ENCODE data around the gene CLSTN3.
A peak's percentile ranks its signal among the peaks of the same experiment; 100 is the strongest.

CLSTN3 gene

GRCh38 chr12:7108796-7109571, 21.2 kb upstream of the CLSTN3 start, which contains the start of gene C1RL:
TSS of gene C1RL (minus strand) at chr12:7109214. CDS start at chr12:7109180, 34 bp downstream.
- peak; percentile 37 for ATAC-seq (ENCODE audit: low read depth)
- peak within 1 kb of the TSS; percentile 80 for H3K27ac ChIP-seq (ENCODE audit: poor library complexity, severe bottlenecking)
- DNase-seq (ENCODE audit: low spot score): no peak

GRCh38 chr12:7109572-7109920, 20.6 kb upstream of the CLSTN3 start:
- no peak for ATAC-seq (ENCODE audit: low read depth)
- Histone ChIP-seq H3K36me3 (ENCODE audit: low read depth) (peaks cover 15% of the 10 kb centered on the region), H3K27me3 (ENCODE audit: insufficient read depth, poor library complexity, severe bottlenecking) (no peaks in the 10 kb centered on the region), H3K27ac (ENCODE audit: poor library complexity, severe bottlenecking) (peak overlapping the region; percentile 80), H3K4me1 (ENCODE audit: insufficient read depth, poor library complexity, severe bottlenecking) (no peaks in the 10 kb centered on the region), H3K9me3 (ENCODE audit: severe bottlenecking) (no peaks in the 10 kb centered on the region), H3K4me3 (ENCODE audit: severe bottlenecking) (peak overlapping the region; percentile 46)
- DNase-seq (ENCODE audit: low spot score): no peak
- no peak for TF ChIP-seq CTCF (IDR thresholded peaks at IDR 0.05; ENCODE audit: poor library complexity, severe bottlenecking)

More at GRCh38 chr12:7108796-7109571, 21.2 kb upstream of the CLSTN3 start, which contains the start of gene C1RL:
- H3K4me1 ChIP-seq (ENCODE audit: insufficient read depth, poor library complexity, severe bottlenecking): no peaks in the 10 kb centered on the region
- H3K27me3 ChIP-seq (ENCODE audit: insufficient read depth, poor library complexity, severe bottlenecking): no peaks in the 10 kb centered on the region
- H3K4me3 ChIP-seq (ENCODE audit: severe bottlenecking): peak within 1 kb of the TSS; percentile 46
- peak; percentile 77 for TF ChIP-seq CTCF (IDR thresholded peaks at IDR 0.05; ENCODE audit: poor library complexity, severe bottlenecking)
- no peaks in the 10 kb centered on the region for H3K9me3 ChIP-seq (ENCODE audit: severe bottlenecking)
- peaks cover 15% of the 10 kb centered on the region for H3K36me3 ChIP-seq (ENCODE audit: low read depth)

GRCh38 chr12:7110661-7111060, 19.5 kb upstream of the CLSTN3 start:
- ATAC-seq (ENCODE audit: low read depth) (no peak), DNase-seq (ENCODE audit: low spot score) (no peak)
- Histone ChIP-seq H3K36me3 (ENCODE audit: low read depth) (peaks cover 12% of the 10 kb centered on the region), H3K27ac (ENCODE audit: poor library complexity, severe bottlenecking) (no peak overlapping the region), H3K4me1 (ENCODE audit: insufficient read depth, poor library complexity, severe bottlenecking) (no peaks in the 10 kb centered on the region), H3K27me3 (ENCODE audit: insufficient read depth, poor library complexity, severe bottlenecking) (no peaks in the 10 kb centered on the region), H3K4me3 (ENCODE audit: severe bottlenecking) (no peak overlapping the region), H3K9me3 (ENCODE audit: severe bottlenecking) (no peaks in the 10 kb centered on the region)
- no peak for TF ChIP-seq CTCF (IDR thresholded peaks at IDR 0.05; ENCODE audit: poor library complexity, severe bottlenecking)

- no peak for DNase-seq (ENCODE audit: low spot score)
These were observed 18.1 kb upstream of the CLSTN3 start for GRCh38 chr12:7112041-7112440.

More at GRCh38 chr12:7112041-7112440, 18.1 kb upstream of the CLSTN3 start:
- TF ChIP-seq CTCF (IDR thresholded peaks at IDR 0.05; ENCODE audit: poor library complexity, severe bottlenecking): no peak
- H3K9me3 ChIP-seq (ENCODE audit: severe bottlenecking): no peaks in the 10 kb centered on the region
- H3K4me1 ChIP-seq (ENCODE audit: insufficient read depth, poor library complexity, severe bottlenecking): no peaks in the 10 kb centered on the region
- no peak for ATAC-seq (ENCODE audit: low read depth)
- no peak overlapping the region for H3K4me3 ChIP-seq (ENCODE audit: severe bottlenecking)
- no peaks in the 10 kb centered on the region for H3K27me3 ChIP-seq (ENCODE audit: insufficient read depth, poor library complexity, severe bottlenecking)
- peaks cover 2% of the 10 kb centered on the region; the same call in 1 of the 2 replicates for H3K36me3 ChIP-seq (ENCODE audit: low read depth)
- H3K27ac ChIP-seq (ENCODE audit: poor library complexity, severe bottlenecking): no peak overlapping the region
